Hematopoietic multipotent progenitor cell (in vitro differentiated cells): ENCODE results near the gene ARHGAP26. TPM values are rescaled to one million over a fixed set of nuclear protein-coding genes. Genes with fewer than 3 reads are reported as not detected.
"Not testable (repeated sequence)": the region's sequence is repeated elsewhere in the genome, so short reads cannot be mapped to it uniquely, and the experiment has no call there.

Experiments used
- DNase-seq, 3 donors: peaks; one replicate each; pipeline ENCODE4 v3.0.0-alpha.2; 2011 to 2015; ENCODE audit warnings: low read depth in 2 of 3, low spot score in 2 of 3
- total RNA-seq: library from RNA; depleted of rRNA; stranded (reverse); fragments of >200 nt; gene quantifications from one replicate; pipeline ENCODE4 v1.2.3, GENCODE V29; 2012

ARHGAP26 gene
- total RNA-seq, 1 donor = 14.5 TPM

GRCh38 chr5:142946547-142947426 is 176.6 kb downstream of the ARHGAP26 start:
- DNase-seq = no peak

DNA sequence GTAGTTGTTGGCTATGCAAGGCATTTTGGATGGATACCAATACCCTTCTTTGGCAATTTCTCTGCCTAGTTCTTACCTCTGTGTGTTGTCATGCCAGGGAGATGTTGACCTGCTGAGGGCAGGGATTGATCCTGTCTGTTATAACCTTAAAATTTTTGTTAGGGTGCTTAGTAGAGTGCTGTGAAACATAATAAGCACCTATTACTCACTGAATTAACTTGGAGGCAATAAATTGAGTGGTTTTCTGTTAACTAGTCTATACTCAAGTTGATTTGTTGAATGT is 177.2 kb downstream of the ARHGAP26 start:
- DNase-seq = no peak

GRCh38 chr5:142952229-142952628 is 182.1 kb downstream of the ARHGAP26 start:
- DNase-seq = no peak

- DNase-seq = not testable (repeated sequence)
Observed at GRCh38 chr5:142952871-142953270, 182.7 kb downstream of the ARHGAP26 start.

DNA sequence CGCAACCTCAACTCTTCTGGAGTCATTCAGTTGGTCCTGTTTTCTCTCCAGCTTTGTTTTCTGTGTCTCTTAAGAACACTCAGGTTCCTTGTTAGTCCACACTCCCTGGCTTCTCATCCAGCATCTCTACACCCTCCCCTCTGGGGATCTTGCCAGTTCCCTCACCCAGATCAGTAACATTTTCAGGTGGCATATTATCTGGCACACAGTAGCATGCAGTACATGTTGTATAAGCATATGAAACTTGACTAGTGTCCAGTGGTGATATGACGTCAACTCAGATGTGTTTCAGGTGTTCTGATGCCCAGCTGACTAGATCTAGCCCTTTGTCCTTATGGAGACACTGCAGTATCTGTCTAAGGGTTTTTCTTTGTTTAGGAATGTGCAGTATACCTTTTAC is 184.3 kb downstream of the ARHGAP26 start:
- DNase-seq = no peak

GRCh38 chr5:142955628-142956027 is 185.5 kb downstream of the ARHGAP26 start:
- DNase-seq = no peak

DNA sequence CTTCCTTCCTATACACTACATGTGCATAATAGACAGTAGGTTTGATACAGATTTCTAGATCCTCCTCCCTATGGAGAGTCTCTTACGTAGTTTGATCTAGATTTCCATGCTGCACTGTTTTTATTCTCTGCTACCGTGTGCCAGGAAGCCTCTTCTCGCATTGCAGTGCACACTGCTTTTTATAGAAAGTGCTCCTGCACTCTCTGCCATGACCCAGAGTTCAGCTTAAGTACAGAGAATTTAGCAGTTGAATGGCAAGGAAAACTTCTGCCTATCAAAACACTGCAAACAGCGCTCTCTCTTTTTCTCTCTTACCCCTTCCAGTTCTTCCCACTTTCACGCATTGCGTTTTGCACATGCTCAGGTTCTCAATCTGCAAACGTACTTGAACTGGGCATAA is 187.4 kb downstream of the ARHGAP26 start:
- DNase-seq = no peak

DNA sequence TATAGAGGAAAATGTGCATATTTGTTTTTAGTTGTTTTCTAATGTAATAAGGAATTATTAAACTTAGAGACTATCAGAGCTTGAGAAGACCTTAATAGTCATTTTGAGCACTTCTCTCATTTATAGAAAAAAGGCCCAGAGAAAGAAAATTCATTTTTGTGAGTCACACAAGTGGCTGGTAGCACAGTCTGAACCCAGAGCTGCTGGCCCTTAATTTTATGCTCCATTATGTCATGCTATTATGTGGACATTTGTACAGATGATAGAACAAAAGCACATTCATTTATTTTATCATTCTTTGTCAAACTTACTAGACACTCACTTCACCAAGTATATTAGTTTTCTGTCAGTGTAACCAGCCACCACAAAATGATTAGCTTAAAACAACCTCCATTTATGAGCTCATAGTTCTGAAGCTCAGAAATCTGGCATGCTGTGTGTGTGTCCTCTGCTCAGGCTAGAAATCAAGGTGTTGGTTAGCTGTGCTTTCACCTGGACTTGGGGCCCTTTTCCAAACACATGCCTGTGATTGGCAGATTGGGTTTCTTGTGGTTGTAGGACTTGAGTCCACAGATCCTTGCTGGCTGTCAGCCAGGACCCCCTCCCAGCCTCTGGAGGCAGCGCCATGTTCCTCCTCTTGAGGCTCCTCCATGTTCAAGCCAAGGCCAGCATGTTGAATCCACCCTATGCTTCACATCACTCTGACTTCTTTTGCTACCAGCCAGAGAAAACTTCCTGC is 188.9 kb downstream of the ARHGAP26 start:
- no peak for DNase-seq

- DNase-seq = no peak
Observed at GRCh38 chr5:142959683-142960657, 189.8 kb downstream of the ARHGAP26 start.

DNA sequence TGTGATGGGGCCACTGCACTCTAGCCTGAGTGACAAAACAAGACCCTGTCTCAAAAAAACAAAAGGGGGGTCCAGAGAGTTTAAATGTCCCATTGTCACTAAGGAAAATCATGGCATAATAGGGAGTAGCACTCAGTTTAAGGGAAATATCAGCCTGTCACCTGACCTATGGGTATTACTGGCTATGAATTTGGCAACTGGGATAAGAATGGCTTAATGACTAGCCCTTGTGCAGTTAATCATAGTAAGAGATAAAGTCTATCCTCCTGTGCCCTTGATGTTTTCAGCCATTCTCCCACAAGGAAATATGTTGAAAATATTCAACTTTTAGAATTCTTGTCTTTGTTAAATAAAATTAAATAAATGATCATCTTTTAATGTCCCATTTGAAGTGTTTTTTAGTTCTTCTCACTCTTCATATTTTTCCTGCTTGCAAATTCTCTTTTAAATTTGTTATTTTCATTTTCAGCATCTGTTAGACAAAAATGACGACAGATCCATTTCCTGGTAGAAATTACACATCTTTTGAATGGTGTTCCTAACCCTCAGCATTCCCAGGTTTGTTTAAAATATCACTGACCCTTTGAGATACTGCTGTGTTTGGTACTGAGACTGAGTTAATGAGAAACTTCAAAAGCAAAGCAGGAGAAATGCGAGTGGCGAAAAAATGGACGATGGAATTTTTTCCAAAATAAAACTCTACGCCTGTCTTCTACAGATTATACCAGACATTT is 191.4 kb downstream of the ARHGAP26 start:
- DNase-seq = no peak

GRCh38 chr5:142962174-142962533 is 192.0 kb downstream of the ARHGAP26 start:
- DNase-seq = no peak

DNA sequence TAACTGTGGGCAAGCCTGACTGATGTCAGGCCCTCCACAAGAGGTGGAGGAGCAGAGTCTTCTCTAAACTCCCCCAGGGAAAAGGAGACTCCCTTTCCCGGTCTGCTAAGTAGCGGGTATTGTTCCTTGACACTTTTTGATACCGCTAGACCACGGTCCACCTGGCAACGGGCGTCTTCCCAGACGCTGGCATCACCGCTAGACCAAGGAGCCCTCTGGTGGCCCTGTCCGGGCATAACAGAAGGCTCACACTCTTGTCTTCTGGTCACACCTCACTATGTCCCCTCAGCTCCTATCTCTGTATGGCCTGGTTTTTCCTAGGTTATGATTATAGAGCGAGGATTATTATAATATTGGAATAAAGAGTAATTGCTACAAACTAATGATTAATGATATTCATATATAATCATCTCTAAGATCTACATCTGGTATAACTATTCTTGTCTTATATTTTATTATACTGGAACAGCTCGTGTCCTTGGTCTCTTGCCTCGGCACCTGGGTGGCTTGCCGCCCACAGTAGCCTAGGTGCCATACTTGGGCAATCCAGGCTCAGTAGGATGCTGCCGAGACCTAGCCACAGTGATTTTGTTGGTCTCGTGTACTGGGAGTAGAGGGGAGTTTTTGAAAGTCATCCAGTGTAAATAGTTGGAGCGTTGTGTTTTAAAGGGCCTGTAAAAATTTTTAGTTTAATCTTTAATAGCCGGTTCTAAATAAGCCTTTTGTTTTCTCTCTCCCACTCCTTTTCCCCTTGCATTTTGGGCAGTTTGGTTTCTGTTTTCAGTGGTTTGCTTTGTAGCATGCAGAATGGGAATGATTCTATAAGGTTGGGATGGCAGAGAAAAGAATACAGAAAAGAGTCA is 195.3 kb downstream of the ARHGAP26 start:
- not testable (repeated sequence) for DNase-seq

DNA sequence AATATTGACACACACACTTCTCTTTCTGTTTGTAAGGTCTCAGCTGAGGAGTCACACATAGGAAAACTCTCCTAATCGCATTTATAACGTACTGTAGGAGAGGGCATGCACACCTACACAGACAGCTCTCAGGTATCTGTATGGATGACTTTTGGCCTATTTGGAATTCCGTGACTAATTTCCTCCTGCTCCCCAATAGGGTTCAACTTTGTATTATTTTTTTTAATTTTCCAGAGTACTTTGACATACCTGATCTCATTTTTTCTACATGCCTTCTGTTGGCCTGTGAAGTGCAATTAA is 195.9 kb downstream of the ARHGAP26 start:
- no peak for DNase-seq

- DNase-seq = no peak
Observed at GRCh38 chr5:142969186-142969585, 199.0 kb downstream of the ARHGAP26 start.

DNA sequence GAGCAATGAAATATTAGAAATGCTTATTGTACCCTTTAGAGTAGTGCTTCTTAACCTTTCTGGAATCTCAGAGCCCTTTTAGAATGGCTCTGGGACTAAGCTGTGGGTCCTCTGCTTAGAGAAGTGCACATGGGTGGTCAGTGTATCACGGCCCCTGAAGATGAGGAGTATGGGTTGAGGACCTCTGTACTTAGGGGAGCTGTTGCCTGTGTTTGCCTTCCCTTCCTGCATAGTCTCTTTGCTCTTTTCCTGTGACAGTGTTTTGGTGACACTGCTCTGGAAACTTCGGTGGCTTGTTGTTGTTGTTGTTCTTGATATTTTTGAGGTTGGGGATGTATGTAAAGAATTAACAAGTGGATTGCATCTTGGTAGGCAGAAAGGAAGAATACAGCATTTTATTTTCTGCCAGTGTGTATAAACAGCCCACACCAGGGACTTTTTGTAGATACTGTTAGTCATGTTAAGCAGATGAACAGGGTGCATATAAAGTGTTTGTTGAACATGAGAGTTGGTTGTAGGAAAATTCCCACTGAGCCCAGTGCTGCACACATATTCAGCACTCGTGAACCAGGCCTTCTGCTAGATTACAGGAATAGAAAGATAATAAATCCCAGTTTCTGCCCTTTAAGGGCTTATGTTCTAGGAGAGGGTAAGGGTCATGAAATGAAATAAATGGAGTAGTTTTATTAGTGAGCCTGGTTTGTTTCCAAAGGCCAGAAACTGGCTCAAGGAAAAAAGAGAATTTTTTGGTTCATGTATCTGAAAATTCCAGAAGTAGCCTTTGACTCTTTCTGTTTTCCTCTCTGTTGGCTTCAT is 199.7 kb downstream of the ARHGAP26 start:
- DNase-seq = no peak

- DNase-seq = no peak
Observed at GRCh38 chr5:142970440-142971030, 200.4 kb downstream of the ARHGAP26 start.

- DNase-seq = no peak
Observed at GRCh38 chr5:142971303-142972013, 201.3 kb downstream of the ARHGAP26 start.

GRCh38 chr5:142972064-142972570 is 201.9 kb downstream of the ARHGAP26 start:
- no peak for DNase-seq
